ENCODE results near the gene CDC73.

GRCh38 chr1:193181985-193182384 lies 60.2 kb downstream of the CDC73 start:
- TF ChIP-seq, protein P1, sequence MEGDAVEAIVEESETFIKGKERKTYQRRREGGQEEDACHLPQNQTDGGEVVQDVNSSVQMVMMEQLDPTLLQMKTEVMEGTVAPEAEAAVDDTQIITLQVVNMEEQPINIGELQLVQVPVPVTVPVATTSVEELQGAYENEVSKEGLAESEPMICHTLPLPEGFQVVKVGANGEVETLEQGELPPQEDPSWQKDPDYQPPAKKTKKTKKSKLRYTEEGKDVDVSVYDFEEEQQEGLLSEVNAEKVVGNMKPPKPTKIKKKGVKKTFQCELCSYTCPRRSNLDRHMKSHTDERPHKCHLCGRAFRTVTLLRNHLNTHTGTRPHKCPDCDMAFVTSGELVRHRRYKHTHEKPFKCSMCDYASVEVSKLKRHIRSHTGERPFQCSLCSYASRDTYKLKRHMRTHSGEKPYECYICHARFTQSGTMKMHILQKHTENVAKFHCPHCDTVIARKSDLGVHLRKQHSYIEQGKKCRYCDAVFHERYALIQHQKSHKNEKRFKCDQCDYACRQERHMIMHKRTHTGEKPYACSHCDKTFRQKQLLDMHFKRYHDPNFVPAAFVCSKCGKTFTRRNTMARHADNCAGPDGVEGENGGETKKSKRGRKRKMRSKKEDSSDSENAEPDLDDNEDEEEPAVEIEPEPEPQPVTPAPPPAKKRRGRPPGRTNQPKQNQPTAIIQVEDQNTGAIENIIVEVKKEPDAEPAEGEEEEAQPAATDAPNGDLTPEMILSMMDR (IDR thresholded peaks at IDR 0.05) = no peak
- no peak for TF ChIP-seq POLR2A (IDR thresholded peaks at IDR 0.05)

Measured in heart left ventricle (tissue), 13 donors.